HepG2 (cell line): Measurements from ENCODE around the gene LDLRAD4. TPM values are rescaled to one million over a fixed set of nuclear protein-coding genes. Genes with fewer than 3 reads are reported as not detected.

ENCODE experiments used
- ATAC-seq: fragments of 200-7000 bp; cut with Tn5 transposase; 3 replicates; pipeline ENCODE4 v1.9.1; 2020; ENCODE audit warnings: mild to moderate bottlenecking, moderate library complexity
- BruUV-seq: library from RNA; stranded (reverse); fragments of 400-500 nt; replicated peaks from 2 replicates; lab custom pipeline; 2021; lab: Mats Ljungman, UMichigan
- CTCF ChIA-PET: fragments of 300-600 bp; formaldehyde crosslinking; extraction: SDS; loops from one replicate; lab custom pipeline; 2021; ENCODE audit warnings: low total read pairs, inconsistent platforms, low intra/inter-chr PET ratio; lab: Yijun Ruan, JAX
- POLR2A ChIA-PET: fragments of 350-600 bp; sonication (Branson Sonifier 250); formaldehyde crosslinking; loops from one replicate; lab custom pipeline; 2020; ENCODE audit warnings: antibody characterized with exemption, inconsistent platforms; lab: Yijun Ruan, JAX
- DNase-seq: peaks from one replicate; pipeline ENCODE4 v3.0.0-alpha.2; 2015; ENCODE audit warnings: low spot score
- FAIRE-seq: peaks from 3 replicates; lab custom pipeline; 2011; peaks lifted over from hg19 to GRCh38; lab: Jason Lieb, UNC
- H2AFZ ChIP-seq: one replicate; pipeline ENCODE4 v1.6.1; 2011; ENCODE audit warnings: low read length, inconsistent platforms
- H3K27ac ChIP-seq: fragments of 300-600 bp; 3 replicates; pipeline ENCODE4 v1.8.0; 2011; ENCODE audit warnings: mixed run types, mild to moderate bottlenecking, mixed read lengths, low read length, inconsistent platforms; ENCODE audit not compliant: insufficient read depth; ENCODE audit errors: extremely low read length
- H3K27me3 ChIP-seq, 2 experiments: fragments of 200-600 bp in 1 of 2; 2 replicates in 1 of 2; 3 replicates in 1 of 2; pipeline versions ENCODE4 v1.6.0 to v1.8.0; 2011; ENCODE audit warnings: low read length in 2 of 2, mild to moderate bottlenecking in 2 of 2, moderate library complexity in 2 of 2, inconsistent platforms in 1 of 2; ENCODE audit not compliant: insufficient read depth in 2 of 2, control insufficient read depth in 1 of 2
- H3K36me3 ChIP-seq, 2 experiments: fragments of 200-600 bp in 1 of 2; replicated peaks in 1 of 2; 2 replicates in 1 of 2; 3 replicates in 1 of 2; pipeline versions ENCODE4 v1.5.1 to v1.8.0; 2011; ENCODE audit warnings: low read length in 2 of 2, inconsistent platforms in 1 of 2; ENCODE audit not compliant: insufficient read depth in 2 of 2, control insufficient read depth in 1 of 2
- H3K4me1 ChIP-seq: 2 replicates; pipeline ENCODE4 v1.5.1; 2012; ENCODE audit warnings: low read length, inconsistent platforms; ENCODE audit not compliant: insufficient read depth
- H3K4me2 ChIP-seq: 2 replicates; pipeline ENCODE4 v1.6.0; 2011; ENCODE audit warnings: low read depth, low read length, inconsistent platforms
- H3K4me3 ChIP-seq, 3 experiments: fragments of 200-600 bp in 1 of 3; sonication (generic), shearing (Covaris generic) in 1 of 3; replicated peaks in 1 of 3; 2 replicates each; pipeline ENCODE4 v1.5.1; 2011 to 2016; ENCODE audit warnings: low read length in 3 of 3, inconsistent platforms in 2 of 3, low read depth in 2 of 3, mild to moderate bottlenecking in 2 of 3, control low read depth in 1 of 3, mixed read lengths in 1 of 3; ENCODE audit not compliant: insufficient read depth in 1 of 3
- H3K79me2 ChIP-seq: one replicate; pipeline ENCODE4 v1.6.1; 2011; ENCODE audit warnings: low read length, inconsistent platforms; ENCODE audit not compliant: insufficient read depth
- H3K9ac ChIP-seq: 2 replicates; pipeline ENCODE4 v1.6.0; 2011; ENCODE audit warnings: mild to moderate bottlenecking, low read depth, low read length, inconsistent platforms; ENCODE audit not compliant: insufficient read depth
- H3K9me3 ChIP-seq: 2 replicates; pipeline ENCODE4 v1.5.1; 2012; ENCODE audit warnings: mild to moderate bottlenecking, low read length
- H4K20me1 ChIP-seq: 2 replicates; pipeline ENCODE4 v1.6.0; 2011; ENCODE audit warnings: inconsistent platforms, mild to moderate bottlenecking, low read length, moderate library complexity; ENCODE audit not compliant: insufficient read depth
- NFE2L2 ChIP-seq: fragments of 150-350 bp; IDR thresholded peaks from 2 replicates; pipeline ENCODE4 v1.6.1; 2014; ENCODE audit warnings: low read length
- SUZ12 ChIP-seq: fragments of 150-350 bp; IDR thresholded peaks from 2 replicates; pipeline ENCODE4 v1.6.1; 2014; ENCODE audit warnings: low read depth, low read length
- TEAD3 ChIP-seq: optimal IDR thresholded peaks from 2 replicates; pipeline ENCODE3; 2016; ENCODE audit warnings: borderline replicate concordance
- ZNF510 ChIP-seq: sonication (generic); formaldehyde crosslinking; IDR thresholded peaks from 2 replicates; pipeline ENCODE4 v1.4.0; 2020; ENCODE audit warnings: low read depth, mild to moderate bottlenecking, missing genetic modification reagents
- WGBS: methylation state at CpG from one replicate; pipeline ENCODE4 v1.1.6; 2017; ENCODE audit warnings: low lambda C conversion rate; 5-methylcytosine and 5-hydroxymethylcytosine counted together
- in situ Hi-C: cut with HindIII; loops from 2 replicates; pipeline ENCODE4 v1.10.0; 2017; ENCODE audit warnings: low pct_unique_long_range_greater_than_20kb; ENCODE audit not compliant: extremely low pct_ligation_motif_present
- intact Hi-C: fragments of 100-400 bp; cut with micrococcal nuclease; formaldehyde crosslinking; loops from one replicate; pipeline ENCODE4 v1.10.0; 2022; ENCODE audit not compliant: unreplicated experiment
- polyA plus RNA-seq, 8 experiments: library from polyadenylated mRNA; depleted of rRNA in 3 of 8; stranded (reverse) in 7 of 8; unstranded in 1 of 8; fragments of >200 nt; fragmentation: Illumina TruSeq in 4 of 8; extraction: Trizol in 4 of 8; gene quantifications; 2 replicates each; pipeline versions ENCODE4 v1.2.1 to v1.2.3, GENCODE V29; 2011 to 2016; ENCODE audit warnings: low read depth in 4 of 8, missing spikeins in 1 of 8, mixed read lengths in 1 of 8; ENCODE audit not compliant: insufficient read depth in 1 of 8
- total RNA-seq, 5 experiments: library from RNA; depleted of rRNA; stranded (reverse); fragments of >200 nt; fragmentation: Illumina TruSeq; extraction: Trizol; gene quantifications; 2 replicates each; pipeline ENCODE4 v1.2.3, GENCODE V29; 2016; ENCODE audit warnings: low read depth in 1 of 5
- TF ChIP-seq, protein P1 (sequence below): sonication (generic); formaldehyde crosslinking; IDR thresholded peaks from 2 replicates; pipeline ENCODE4 v1.9.0; 2021; ENCODE audit warnings: missing genetic modification reagents, borderline replicate concordance
- TF ChIP-seq, protein P2 (sequence below): sonication (generic); formaldehyde crosslinking; conservative IDR thresholded peaks from 2 replicates; pipeline ENCODE4 v1.8.0; 2022; ENCODE audit warnings: mild to moderate bottlenecking, moderate library complexity, missing genetic modification reagents
- TF ChIP-seq, protein P3 (sequence below): sonication (generic); formaldehyde crosslinking; IDR thresholded peaks from 2 replicates; pipeline ENCODE4 v1.8.0; 2022; ENCODE audit warnings: missing genetic modification reagents, mild to moderate bottlenecking, borderline replicate concordance
- TF ChIP-seq, protein P4 (sequence below): sonication (generic); formaldehyde crosslinking; IDR thresholded peaks from 2 replicates; pipeline ENCODE4 v1.4.0; 2020; ENCODE audit warnings: missing genetic modification reagents
- TF ChIP-seq, protein P5 (sequence below): sonication (generic); formaldehyde crosslinking; IDR thresholded peaks from 2 replicates; pipeline ENCODE4 v1.4.0; 2020; ENCODE audit warnings: missing genetic modification reagents

LDLRAD4 gene
- total and polyA plus RNA-seq, 2 of the 13 experiments (the other 11 are each of a cell fraction or from before 2014, with no cell fraction given), result 13.6 to 20.9 TPM

DNA sequence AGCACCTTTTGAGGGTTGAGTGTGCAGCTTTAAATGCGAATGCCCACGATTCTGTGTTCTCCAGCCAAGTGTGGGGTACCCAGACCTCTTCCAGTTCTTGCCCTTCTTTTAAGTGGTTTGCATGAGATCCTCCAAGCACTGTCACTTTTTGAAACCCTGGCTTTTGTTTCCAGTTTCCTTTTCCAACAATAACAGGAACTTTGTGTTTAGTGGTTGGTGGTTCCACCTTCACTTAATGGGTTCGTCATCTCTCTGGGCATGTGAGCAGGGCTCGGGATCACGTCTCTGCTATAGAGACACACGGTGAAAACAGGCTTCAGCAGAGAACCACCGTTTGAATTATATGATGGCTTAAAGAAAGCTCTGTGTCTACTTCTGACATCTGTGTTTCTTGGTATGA lies 197.6 kb downstream of the LDLRAD4 start:
- FAIRE-seq, result no peak

More for the DNA sequence above, 197.6 kb downstream of the LDLRAD4 start:
- H3K4me2 ChIP-seq, result no peak overlapping the region
- in situ Hi-C loops, result no loop called here
- no peaks in the 10 kb centered on the region for H4K20me1 ChIP-seq
- TF ChIP-seq, protein P1, sequence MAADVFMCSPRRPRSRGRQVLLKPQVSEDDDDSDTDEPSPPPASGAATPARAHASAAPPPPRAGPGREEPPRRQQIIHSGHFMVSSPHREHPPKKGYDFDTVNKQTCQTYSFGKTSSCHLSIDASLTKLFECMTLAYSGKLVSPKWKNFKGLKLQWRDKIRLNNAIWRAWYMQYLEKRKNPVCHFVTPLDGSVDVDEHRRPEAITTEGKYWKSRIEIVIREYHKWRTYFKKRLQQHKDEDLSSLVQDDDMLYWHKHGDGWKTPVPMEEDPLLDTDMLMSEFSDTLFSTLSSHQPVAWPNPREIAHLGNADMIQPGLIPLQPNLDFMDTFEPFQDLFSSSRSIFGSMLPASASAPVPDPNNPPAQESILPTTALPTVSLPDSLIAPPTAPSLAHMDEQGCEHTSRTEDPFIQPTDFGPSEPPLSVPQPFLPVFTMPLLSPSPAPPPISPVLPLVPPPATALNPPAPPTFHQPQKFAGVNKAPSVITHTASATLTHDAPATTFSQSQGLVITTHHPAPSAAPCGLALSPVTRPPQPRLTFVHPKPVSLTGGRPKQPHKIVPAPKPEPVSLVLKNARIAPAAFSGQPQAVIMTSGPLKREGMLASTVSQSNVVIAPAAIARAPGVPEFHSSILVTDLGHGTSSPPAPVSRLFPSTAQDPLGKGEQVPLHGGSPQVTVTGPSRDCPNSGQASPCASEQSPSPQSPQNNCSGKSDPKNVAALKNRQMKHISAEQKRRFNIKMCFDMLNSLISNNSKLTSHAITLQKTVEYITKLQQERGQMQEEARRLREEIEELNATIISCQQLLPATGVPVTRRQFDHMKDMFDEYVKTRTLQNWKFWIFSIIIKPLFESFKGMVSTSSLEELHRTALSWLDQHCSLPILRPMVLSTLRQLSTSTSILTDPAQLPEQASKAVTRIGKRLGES (CRISPR knock-in tag), result no peak
- TF ChIP-seq NFE2L2 (no peak), ZNF510 (CRISPR knock-in tag) (no peak), SUZ12 (no peak), TEAD3 (CRISPR knock-in tag) (no peak)
- TF ChIP-seq, protein P2, sequence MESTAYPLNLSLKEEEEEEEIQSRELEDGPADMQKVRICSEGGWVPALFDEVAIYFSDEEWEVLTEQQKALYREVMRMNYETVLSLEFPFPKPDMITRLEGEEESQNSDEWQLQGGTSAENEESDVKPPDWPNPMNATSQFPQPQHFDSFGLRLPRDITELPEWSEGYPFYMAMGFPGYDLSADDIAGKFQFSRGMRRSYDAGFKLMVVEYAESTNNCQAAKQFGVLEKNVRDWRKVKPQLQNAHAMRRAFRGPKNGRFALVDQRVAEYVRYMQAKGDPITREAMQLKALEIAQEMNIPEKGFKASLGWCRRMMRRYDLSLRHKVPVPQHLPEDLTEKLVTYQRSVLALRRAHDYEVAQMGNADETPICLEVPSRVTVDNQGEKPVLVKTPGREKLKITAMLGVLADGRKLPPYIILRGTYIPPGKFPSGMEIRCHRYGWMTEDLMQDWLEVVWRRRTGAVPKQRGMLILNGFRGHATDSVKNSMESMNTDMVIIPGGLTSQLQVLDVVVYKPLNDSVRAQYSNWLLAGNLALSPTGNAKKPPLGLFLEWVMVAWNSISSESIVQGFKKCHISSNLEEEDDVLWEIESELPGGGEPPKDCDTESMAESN (CRISPR knock-in tag), result no peak
- TF ChIP-seq, protein P3, sequence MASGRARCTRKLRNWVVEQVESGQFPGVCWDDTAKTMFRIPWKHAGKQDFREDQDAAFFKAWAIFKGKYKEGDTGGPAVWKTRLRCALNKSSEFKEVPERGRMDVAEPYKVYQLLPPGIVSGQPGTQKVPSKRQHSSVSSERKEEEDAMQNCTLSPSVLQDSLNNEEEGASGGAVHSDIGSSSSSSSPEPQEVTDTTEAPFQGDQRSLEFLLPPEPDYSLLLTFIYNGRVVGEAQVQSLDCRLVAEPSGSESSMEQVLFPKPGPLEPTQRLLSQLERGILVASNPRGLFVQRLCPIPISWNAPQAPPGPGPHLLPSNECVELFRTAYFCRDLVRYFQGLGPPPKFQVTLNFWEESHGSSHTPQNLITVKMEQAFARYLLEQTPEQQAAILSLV (CRISPR knock-in tag), result no peak
- TF ChIP-seq, protein P4, sequence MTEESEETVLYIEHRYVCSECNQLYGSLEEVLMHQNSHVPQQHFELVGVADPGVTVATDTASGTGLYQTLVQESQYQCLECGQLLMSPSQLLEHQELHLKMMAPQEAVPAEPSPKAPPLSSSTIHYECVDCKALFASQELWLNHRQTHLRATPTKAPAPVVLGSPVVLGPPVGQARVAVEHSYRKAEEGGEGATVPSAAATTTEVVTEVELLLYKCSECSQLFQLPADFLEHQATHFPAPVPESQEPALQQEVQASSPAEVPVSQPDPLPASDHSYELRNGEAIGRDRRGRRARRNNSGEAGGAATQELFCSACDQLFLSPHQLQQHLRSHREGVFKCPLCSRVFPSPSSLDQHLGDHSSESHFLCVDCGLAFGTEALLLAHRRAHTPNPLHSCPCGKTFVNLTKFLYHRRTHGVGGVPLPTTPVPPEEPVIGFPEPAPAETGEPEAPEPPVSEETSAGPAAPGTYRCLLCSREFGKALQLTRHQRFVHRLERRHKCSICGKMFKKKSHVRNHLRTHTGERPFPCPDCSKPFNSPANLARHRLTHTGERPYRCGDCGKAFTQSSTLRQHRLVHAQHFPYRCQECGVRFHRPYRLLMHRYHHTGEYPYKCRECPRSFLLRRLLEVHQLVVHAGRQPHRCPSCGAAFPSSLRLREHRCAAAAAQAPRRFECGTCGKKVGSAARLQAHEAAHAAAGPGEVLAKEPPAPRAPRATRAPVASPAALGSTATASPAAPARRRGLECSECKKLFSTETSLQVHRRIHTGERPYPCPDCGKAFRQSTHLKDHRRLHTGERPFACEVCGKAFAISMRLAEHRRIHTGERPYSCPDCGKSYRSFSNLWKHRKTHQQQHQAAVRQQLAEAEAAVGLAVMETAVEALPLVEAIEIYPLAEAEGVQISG (CRISPR knock-in tag), result no peak
- TF ChIP-seq, protein P5, sequence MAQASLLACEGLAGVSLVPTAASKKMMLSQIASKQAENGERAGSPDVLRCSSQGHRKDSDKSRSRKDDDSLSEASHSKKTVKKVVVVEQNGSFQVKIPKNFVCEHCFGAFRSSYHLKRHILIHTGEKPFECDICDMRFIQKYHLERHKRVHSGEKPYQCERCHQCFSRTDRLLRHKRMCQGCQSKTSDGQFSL (CRISPR knock-in tag), result no peak
- ATAC-seq, result no peak
- no peaks in the 10 kb centered on the region for H3K36me3 ChIP-seq
- H3K27me3 ChIP-seq, result no peaks in the 10 kb centered on the region
- H3K9ac ChIP-seq, result no peak overlapping the region
- ChIA-PET CTCF (no interaction called here), POLR2A (interaction anchor here (1.0 to 1.8 kb wide), 2 partner anchors 10 to 11 kb away, joined by 3 to 7 read pairs; no protein-coding TSS in a partner anchor)
- no peak overlapping the region for H2AFZ ChIP-seq
- intact Hi-C loops, result no loop called here
- no peak for DNase-seq
- no TSS peak for BruUV-seq
- no peaks in the 10 kb centered on the region for H3K79me2 ChIP-seq
- H3K9me3 ChIP-seq, result no peaks in the 10 kb centered on the region
- WGBS, result 91% methylated on average over 7 of the region's 7 CpGs
- H3K4me1 ChIP-seq, result peaks cover 31% of the 10 kb centered on the region
- no peak overlapping the region for H3K4me3 ChIP-seq
- H3K27ac ChIP-seq, result no peak overlapping the region
